Body of pancreas (tissue), 4 donors: Measurements from ENCODE around the gene IL37. TPM values are rescaled to one million over a fixed set of nuclear protein-coding genes. Genes with fewer than 3 reads are reported as not detected.
A peak's percentile ranks its signal among the peaks of the same experiment; 100 is the strongest.

Experiments
- ATAC-seq: fragments of 150-250 bp; one replicate; pipeline ENCODE4 v1.9.1; 2016
- DNase-seq, 4 donors: peaks; one replicate each; pipeline ENCODE4 v3.0.0-alpha.2; 2019
- H3K27ac ChIP-seq, 4 donors: fragments of 200-600 bp; sonication (generic); 1 replicate in 3 of 4; 2 replicates in 1 of 4; pipeline versions ENCODE4 v1.5.1 to v1.6.1; 2016 to 2019; ENCODE audit warnings: mild to moderate bottlenecking in 1 of 4, mixed read lengths in 1 of 4, moderate library complexity in 1 of 4
- H3K27me3 ChIP-seq, 2 donors: fragments of 200-600 bp; sonication (generic); one replicate each; pipeline ENCODE4 v1.6.0; 2016; ENCODE audit warnings: mild to moderate bottlenecking in 1 of 2
- H3K36me3 ChIP-seq, 2 donors: fragments of 200-600 bp; sonication (generic); replicated peaks in 1 of 2; 2 replicates each; pipeline ENCODE4 v1.5.1; 2016; ENCODE audit warnings: low read depth in 2 of 2; ENCODE audit not compliant: insufficient read depth in 1 of 2
- H3K4me1 ChIP-seq: fragments of 200-600 bp; sonication (generic); one replicate; pipeline ENCODE4 v1.6.0; 2016
- H3K4me3 ChIP-seq, 2 donors: fragments of 200-600 bp; sonication (generic); 1 replicate in 1 of 2; 2 replicates in 1 of 2; pipeline ENCODE4 v1.5.1; 2016 to 2019
- H3K9me3 ChIP-seq, 3 donors: fragments of 200-600 bp; sonication (generic); 1 replicate in 2 of 3; 2 replicates in 1 of 3; pipeline ENCODE4 v1.5.1; 2016
- CTCF ChIP-seq, 7 experiments: fragments of 450-650 bp in 4 of 7; fragments of 200-600 bp in 3 of 7; sonication (generic) in 3 of 7; IDR thresholded peaks; one replicate each; pipeline ENCODE4 v1.5.1; 2016 to 2019; ENCODE audit warnings: antibody characterized with exemption in 7 of 7
- POLR2A ChIP-seq, 3 donors: fragments of 450-650 bp; IDR thresholded peaks; one replicate each; pipeline ENCODE4 v1.6.1; 2016; ENCODE audit warnings: antibody characterized with exemption in 3 of 3, mild to moderate bottlenecking in 2 of 3
- WGBS, 2 donors: methylation state at CpG; one replicate each; pipeline ENCODE4 v1.1.5; 2017; 5-methylcytosine and 5-hydroxymethylcytosine counted together
- intact Hi-C: fragments of 100-400 bp; cut with DNase I; formaldehyde crosslinking; loops from one replicate; pipeline ENCODE4 v1.15.1; 2023
- total RNA-seq, 2 donors: library from RNA; depleted of rRNA; stranded (reverse); fragments of >200 nt; gene quantifications; one replicate each; pipeline ENCODE4 v1.1.0, GENCODE V29; 2016

Gene IL37
- total RNA-seq, 2 donors from 2014 or later = not detected

GRCh38 chr2:112881217-112881985 lies 29.6 kb upstream of the IL37 start:
- Histone ChIP-seq H3K4me3 (no peak overlapping the region), H3K9me3 (no peaks in the 10 kb centered on the region), H3K36me3 (no peaks in the 10 kb centered on the region), H3K4me1 (no peaks in the 10 kb centered on the region), H3K27ac (no peak overlapping the region), H3K27me3 (no peaks in the 10 kb centered on the region)
- intact Hi-C loops = loop anchor here (10.0 kb wide), 1 partner anchor 127 kb away; no protein-coding TSS in a partner anchor
- no peak for TF ChIP-seq CTCF (IDR thresholded peaks at IDR 0.05)
- TF ChIP-seq POLR2A (IDR thresholded peaks at IDR 0.05) = no peak
- 54 to 69% methylated on average over 5 of the region's 5 CpGs for WGBS, 2 donors
- DNase-seq = peak in 1 of 4 donors; percentile 48
- no peak for ATAC-seq

- Histone ChIP-seq H3K4me3 (no peak overlapping the region), H3K27me3 (no peaks in the 10 kb centered on the region), H3K36me3 (no peaks in the 10 kb centered on the region), H3K27ac (no peak overlapping the region), H3K9me3 (no peaks in the 10 kb centered on the region), H3K4me1 (no peaks in the 10 kb centered on the region)
- no peak for ATAC-seq
- no peak for DNase-seq
- intact Hi-C loops = loop anchor here (10.0 kb wide), 1 partner anchor 129 kb away; no protein-coding TSS in a partner anchor
- WGBS, 2 donors = 68 to 73% methylated on average over 2 of the region's 2 CpGs
- TF ChIP-seq CTCF (IDR thresholded peaks at IDR 0.05) (no peak), POLR2A (IDR thresholded peaks at IDR 0.05) (no peak)
Observed at GRCh38 chr2:112883669-112884068, 27.3 kb upstream of the IL37 start.

- TF ChIP-seq POLR2A (IDR thresholded peaks at IDR 0.05) (no peak), CTCF (IDR thresholded peaks at IDR 0.05) (peak; percentile 52 to 74 (median 68))
- no peaks in the 10 kb centered on the region for H3K27me3 ChIP-seq
- no peaks in the 10 kb centered on the region for H3K9me3 ChIP-seq
- no peak overlapping the region for H3K4me3 ChIP-seq
- no peaks in the 10 kb centered on the region for H3K4me1 ChIP-seq
- intact Hi-C loops = loop anchor here (10.0 kb wide), 1 partner anchor 130 kb away; no protein-coding TSS in a partner anchor
- H3K27ac ChIP-seq = no peak overlapping the region
- ATAC-seq (peak; percentile 42), DNase-seq (peak; percentile 45 to 65 (median 56))
- H3K36me3 ChIP-seq = no peaks in the 10 kb centered on the region
- WGBS, 2 donors = 29 to 30% methylated on average over 6 of the region's 6 CpGs
Observed at GRCh38 chr2:112884869-112885505, 26.0 kb upstream of the IL37 start.

GRCh38 chr2:112885506-112885902 lies 25.5 kb upstream of the IL37 start:
- TF ChIP-seq CTCF (IDR thresholded peaks at IDR 0.05) = no peak
- no peak for TF ChIP-seq POLR2A (IDR thresholded peaks at IDR 0.05)
- Histone ChIP-seq H3K9me3 (no peaks in the 10 kb centered on the region), H3K4me1 (no peaks in the 10 kb centered on the region), H3K27ac (no peak overlapping the region), H3K36me3 (no peaks in the 10 kb centered on the region), H3K27me3 (no peaks in the 10 kb centered on the region), H3K4me3 (no peak overlapping the region)
- intact Hi-C loops = loop anchor here (10.0 kb wide), 1 partner anchor 131 kb away; no protein-coding TSS in a partner anchor
- ATAC-seq = no peak
- WGBS, 2 donors = 47 to 50% methylated on average over 4 of the region's 4 CpGs
- DNase-seq = no peak
